Erythroblast (primary cell): ENCODE measurements around the gene ZNF616.
"Not testable (repeated sequence)": the region's sequence is repeated elsewhere in the genome, so short reads cannot be mapped to it uniquely, and the experiment has no call there.

Source experiments
- DNase-seq, 2 experiments: peaks; one replicate each; lab custom pipeline; 2025; lab: John Stamatoyannopoulos, UW
- GATA1 ChIP-seq: IDR thresholded peaks from 2 replicates; pipeline ENCODE4 v1.6.1; 2011; ENCODE audit warnings: low read depth, mild to moderate bottlenecking, control low read depth, low read length, moderate library complexity
- POLR2A ChIP-seq: IDR thresholded peaks from 2 replicates; pipeline ENCODE4 v1.6.1; 2011; ENCODE audit warnings: mild to moderate bottlenecking, low read length

Gene ZNF616

GRCh38 chr19:52140032-52140710 lies 433 bp upstream of the ZNF616 start:
- TF ChIP-seq GATA1 (no peak), POLR2A (no peak)
- no peak for DNase-seq

- TF ChIP-seq GATA1: no peak
- no peak for TF ChIP-seq POLR2A
- DNase-seq: no peak
Measured at GRCh38 chr19:52138983-52139251, 821 bp downstream of the ZNF616 start.

- peak; percentile 30 to 43 for DNase-seq
- TF ChIP-seq POLR2A (no peak), GATA1 (no peak)
Measured at GRCh38 chr19:52138278-52138982, 1.3 kb downstream of the ZNF616 start.

- TF ChIP-seq POLR2A (no peak), GATA1 (no peak)
- DNase-seq: no peak
Measured at GRCh38 chr19:52120286-52120685, 19.5 kb downstream of the ZNF616 start.

GRCh38 chr19:52115526-52116053 lies 24.1 kb downstream of the ZNF616 start:
- no peak for DNase-seq
- TF ChIP-seq POLR2A (no peak), GATA1 (no peak)

GRCh38 chr19:52114691-52115090 lies 25.0 kb downstream of the ZNF616 start:
- no peak for DNase-seq
- TF ChIP-seq GATA1 (no peak), POLR2A (no peak)

- TF ChIP-seq GATA1: no peak
- no peak for TF ChIP-seq POLR2A
- no peak for DNase-seq
Measured at GRCh38 chr19:52112624-52113023, 27.1 kb downstream of the ZNF616 start.

- TF ChIP-seq POLR2A: no peak
- no peak for TF ChIP-seq GATA1
- no peak for DNase-seq
Measured at GRCh38 chr19:52110780-52111179, 29.0 kb downstream of the ZNF616 start.

- TF ChIP-seq POLR2A (no peak), GATA1 (no peak)
- no peak for DNase-seq
Measured at GRCh38 chr19:52102782-52103181, 37.0 kb downstream of the ZNF616 start.

GRCh38 chr19:52101866-52102562 lies 37.7 kb downstream of the ZNF616 start:
- DNase-seq: no peak
- TF ChIP-seq GATA1: no peak
- no peak for TF ChIP-seq POLR2A

GRCh38 chr19:52099497-52100138 lies 40.1 kb downstream of the ZNF616 start:
- no peak for DNase-seq
- TF ChIP-seq GATA1: no peak
- TF ChIP-seq POLR2A: no peak

- not testable (repeated sequence) for DNase-seq
Measured at GRCh38 chr19:52096416-52096815, 43.3 kb downstream of the ZNF616 start.

- peak; percentile 84 to 86 for DNase-seq
Measured at GRCh38 chr19:52095172-52096014, 44.3 kb downstream of the ZNF616 start, which contains the start of gene ZNF841. ZNF841 (minus strand) TSS chr19:52095765; CDS start chr19:52084801, 10,964 bp downstream.

More at GRCh38 chr19:52095172-52096014, 44.3 kb downstream of the ZNF616 start, which contains the start of gene ZNF841:
- peak; percentile 77 for TF ChIP-seq POLR2A
- no peak for TF ChIP-seq GATA1
